Astrocyte of the cerebellum (primary cell): ENCODE data around the gene ATP13A3.

Experiments used
- DNase-seq: peaks from one replicate; pipeline ENCODE4 v3.0.0-alpha.2; 2011; ENCODE audit warnings: low read depth
- H3K4me3 ChIP-seq: 2 replicates; pipeline ENCODE4 v1.5.1; 2011; ENCODE audit warnings: mild to moderate bottlenecking, low read depth, low read length, moderate library complexity
- CTCF ChIP-seq: IDR thresholded peaks from 2 replicates; pipeline ENCODE4 v1.5.1; 2012; ENCODE audit warnings: low read length, low read depth, moderate library complexity, mild to moderate bottlenecking; ENCODE audit errors: missing control alignments
- in situ Hi-C: cut with HindIII; loops from 2 replicates; pipeline ENCODE4 v1.10.0; 2017; ENCODE audit warnings: low sequenced_read_pairs

The ATP13A3 gene

GRCh38 chr3:194357681-194358080 is 129.1 kb downstream of the ATP13A3 start:
- H3K4me3 ChIP-seq = no peak overlapping the region
- in situ Hi-C loops = no loop called here
- TF ChIP-seq CTCF = no peak
- DNase-seq = no peak

GRCh38 chr3:194355379-194355778 is 131.4 kb downstream of the ATP13A3 start:
- H3K4me3 ChIP-seq = no peak overlapping the region
- TF ChIP-seq CTCF = no peak
- no peak for DNase-seq
- in situ Hi-C loops = no loop called here

- TF ChIP-seq CTCF = no peak
- no peak for DNase-seq
- no peak overlapping the region for H3K4me3 ChIP-seq
- in situ Hi-C loops = no loop called here
Measured at GRCh38 chr3:194354315-194354714, 132.5 kb downstream of the ATP13A3 start.
